Gastrocnemius medialis (tissue), 4 donors: ENCODE measurements around the gene KCNS1.

Source experiments
- POLR2A ChIP-seq, 2 donors: fragments of 450-650 bp; IDR thresholded peaks; one replicate each; pipeline ENCODE4 v1.6.1; 2017; ENCODE audit warnings: antibody characterized with exemption in 2 of 2, mild to moderate bottlenecking in 2 of 2, moderate library complexity in 2 of 2
- TF ChIP-seq, protein P1 (sequence below), 5 experiments: fragments of 450-650 bp in 3 of 5; fragments of 200-600 bp in 2 of 5; sonication (generic) in 2 of 5; IDR thresholded peaks in 4 of 5; conservative IDR thresholded peaks in 1 of 5; 1 replicate in 4 of 5; 2 replicates in 1 of 5; pipeline ENCODE4 v1.5.1; 2016 to 2019; ENCODE audit warnings: antibody characterized with exemption in 5 of 5, mild to moderate bottlenecking in 3 of 5, moderate library complexity in 3 of 5

DNA sequence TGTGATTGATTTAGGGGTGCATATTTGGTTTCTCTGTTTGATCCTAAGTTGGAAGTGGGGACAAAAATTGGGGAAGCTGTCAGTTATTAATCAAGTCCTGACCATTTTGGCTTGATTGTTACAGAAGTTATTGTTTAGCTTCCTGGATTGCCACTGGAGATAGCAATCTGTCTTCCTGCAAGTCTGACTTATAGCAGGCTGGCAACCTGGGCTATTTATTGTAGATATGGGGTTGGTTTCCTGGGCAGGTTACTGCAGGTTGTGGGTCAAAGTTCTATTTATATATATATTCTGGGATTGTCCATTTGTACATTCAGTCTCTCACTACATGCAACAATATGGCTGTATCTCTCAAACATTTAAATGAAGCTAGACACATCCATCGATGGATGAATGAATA is 17.8 kb downstream of the KCNS1 start:
- TF ChIP-seq, protein P1, sequence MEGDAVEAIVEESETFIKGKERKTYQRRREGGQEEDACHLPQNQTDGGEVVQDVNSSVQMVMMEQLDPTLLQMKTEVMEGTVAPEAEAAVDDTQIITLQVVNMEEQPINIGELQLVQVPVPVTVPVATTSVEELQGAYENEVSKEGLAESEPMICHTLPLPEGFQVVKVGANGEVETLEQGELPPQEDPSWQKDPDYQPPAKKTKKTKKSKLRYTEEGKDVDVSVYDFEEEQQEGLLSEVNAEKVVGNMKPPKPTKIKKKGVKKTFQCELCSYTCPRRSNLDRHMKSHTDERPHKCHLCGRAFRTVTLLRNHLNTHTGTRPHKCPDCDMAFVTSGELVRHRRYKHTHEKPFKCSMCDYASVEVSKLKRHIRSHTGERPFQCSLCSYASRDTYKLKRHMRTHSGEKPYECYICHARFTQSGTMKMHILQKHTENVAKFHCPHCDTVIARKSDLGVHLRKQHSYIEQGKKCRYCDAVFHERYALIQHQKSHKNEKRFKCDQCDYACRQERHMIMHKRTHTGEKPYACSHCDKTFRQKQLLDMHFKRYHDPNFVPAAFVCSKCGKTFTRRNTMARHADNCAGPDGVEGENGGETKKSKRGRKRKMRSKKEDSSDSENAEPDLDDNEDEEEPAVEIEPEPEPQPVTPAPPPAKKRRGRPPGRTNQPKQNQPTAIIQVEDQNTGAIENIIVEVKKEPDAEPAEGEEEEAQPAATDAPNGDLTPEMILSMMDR (IDR thresholded peaks at IDR 0.05 in 4 of 5, conservative IDR thresholded peaks at IDR 0.05 in 1 of 5), result no peak
- TF ChIP-seq POLR2A (IDR thresholded peaks at IDR 0.05), result no peak
